Neuronal stem cell (in vitro differentiated cells): ENCODE data around the gene AUH.
"Not testable (repeated sequence)": the region's sequence is repeated elsewhere in the genome, so short reads cannot be mapped to it uniquely, and the experiment has no call there.

ENCODE experiments used
- DNase-seq: peaks from one replicate; pipeline ENCODE4 v3.0.0-alpha.2; 2013; ENCODE audit warnings: low spot score
- H2AFZ ChIP-seq: one replicate; pipeline ENCODE4 v1.6.1; 2013; ENCODE audit warnings: mild to moderate bottlenecking, low read length, inconsistent platforms
- H2AK5ac ChIP-seq: 2 replicates; pipeline ENCODE4 v1.6.1; 2013; ENCODE audit warnings: low read depth, mild to moderate bottlenecking, inconsistent platforms, low read length, moderate library complexity, mixed read lengths
- H2BK120ac ChIP-seq: 2 replicates; pipeline ENCODE4 v1.6.1; 2013; ENCODE audit warnings: low read depth, mild to moderate bottlenecking, inconsistent platforms, low read length, moderate library complexity, mixed read lengths
- H2BK12ac ChIP-seq: one replicate; pipeline ENCODE4 v1.6.1; 2013; ENCODE audit warnings: low read length, inconsistent platforms
- H2BK15ac ChIP-seq: 2 replicates; pipeline ENCODE4 v1.6.1; 2013; ENCODE audit warnings: mild to moderate bottlenecking, low read length, inconsistent platforms, mixed read lengths
- H2BK5ac ChIP-seq: one replicate; pipeline ENCODE4 v1.6.1; 2013; ENCODE audit warnings: inconsistent platforms, mild to moderate bottlenecking, low read length, moderate library complexity
- H3K14ac ChIP-seq: one replicate; pipeline ENCODE4 v1.6.1; 2013; ENCODE audit warnings: low read length, inconsistent platforms
- H3K18ac ChIP-seq: 2 replicates; pipeline ENCODE4 v1.6.1; 2013; ENCODE audit warnings: low read length, inconsistent platforms
- H3K23ac ChIP-seq: 2 replicates; pipeline ENCODE4 v1.6.1; 2013; ENCODE audit warnings: low read depth, mild to moderate bottlenecking, mixed read lengths, low read length, inconsistent platforms; ENCODE audit not compliant: poor library complexity
- H3K27ac ChIP-seq: replicated peaks from 3 replicates; pipeline ENCODE4 v1.5.1; 2013; ENCODE audit warnings: low read length, inconsistent platforms
- H3K27me3 ChIP-seq, 3 experiments: 2 replicates each; pipeline ENCODE4 v1.6.1; 2013; ENCODE audit warnings: low read length in 3 of 3, mild to moderate bottlenecking in 2 of 3, inconsistent platforms in 1 of 3, low read depth in 1 of 3, mixed read lengths in 1 of 3, moderate library complexity in 1 of 3; ENCODE audit not compliant: control insufficient read depth in 3 of 3, insufficient read depth in 3 of 3
- H3K36me3 ChIP-seq, 2 donors: replicated peaks in 1 of 2; 2 replicates each; pipeline ENCODE4 v1.6.1; 2013; ENCODE audit warnings: low read length in 2 of 2; ENCODE audit not compliant: control insufficient read depth in 2 of 2, insufficient read depth in 2 of 2
- H3K4ac ChIP-seq: 2 replicates; pipeline ENCODE4 v1.6.1; 2013; ENCODE audit warnings: inconsistent platforms, mild to moderate bottlenecking, low read length, moderate library complexity
- H3K4me1 ChIP-seq, 2 donors: 1 replicate in 1 of 2; 2 replicates in 1 of 2; pipeline ENCODE4 v1.6.1; 2013; ENCODE audit warnings: low read length in 2 of 2, low read depth in 1 of 2; ENCODE audit not compliant: control insufficient read depth in 2 of 2, insufficient read depth in 1 of 2
- H3K4me2 ChIP-seq: one replicate; pipeline ENCODE4 v1.6.1; 2013; ENCODE audit warnings: mild to moderate bottlenecking, low read length, inconsistent platforms; ENCODE audit not compliant: insufficient read depth, poor library complexity, severe bottlenecking
- H3K4me3 ChIP-seq, 2 donors: 2 replicates each; pipeline ENCODE4 v1.5.1; 2013; ENCODE audit warnings: low read length in 2 of 2, mild to moderate bottlenecking in 2 of 2, inconsistent platforms in 1 of 2, moderate library complexity in 1 of 2
- H3K79me1 ChIP-seq: one replicate; pipeline ENCODE4 v1.6.1; 2013; ENCODE audit warnings: low read depth, mild to moderate bottlenecking, inconsistent platforms, low read length, moderate library complexity
- H3K9ac ChIP-seq: one replicate; pipeline ENCODE4 v1.6.1; 2013; ENCODE audit warnings: mild to moderate bottlenecking, low read depth, low read length, inconsistent platforms; ENCODE audit not compliant: poor library complexity
- H3K9me3 ChIP-seq, 2 donors: replicated peaks in 1 of 2; 2 replicates each; pipeline versions ENCODE3 to v1.6.1; 2013; ENCODE audit warnings: low read length in 2 of 2, mild to moderate bottlenecking in 2 of 2, inconsistent platforms in 1 of 2, low read depth in 1 of 2, mixed read lengths in 1 of 2, moderate library complexity in 1 of 2; ENCODE audit not compliant: control insufficient read depth in 2 of 2, insufficient read depth in 1 of 2
- H4K8ac ChIP-seq: one replicate; pipeline ENCODE4 v1.6.1; 2013; ENCODE audit warnings: low read depth, mild to moderate bottlenecking, inconsistent platforms, low read length, moderate library complexity
- H4K91ac ChIP-seq: one replicate; pipeline ENCODE4 v1.6.1; 2013; ENCODE audit warnings: low read length, low read depth, mild to moderate bottlenecking, inconsistent platforms; ENCODE audit not compliant: poor library complexity
- WGBS, 2 donors: extraction: QIAGEN DNeasy Blood & Tissue Kit; methylation state at CpG; one replicate each; pipeline ENCODE4 v1.1.7; 2013; ENCODE audit warnings: missing lambda C conversion rate in 2 of 2, mixed read lengths in 1 of 2; ENCODE audit not compliant: insufficient read length in 2 of 2, insufficient replicate concordance in 1 of 2; ENCODE audit errors: extremely low coverage in 2 of 2; 5-methylcytosine and 5-hydroxymethylcytosine counted together

AUH gene

DNA sequence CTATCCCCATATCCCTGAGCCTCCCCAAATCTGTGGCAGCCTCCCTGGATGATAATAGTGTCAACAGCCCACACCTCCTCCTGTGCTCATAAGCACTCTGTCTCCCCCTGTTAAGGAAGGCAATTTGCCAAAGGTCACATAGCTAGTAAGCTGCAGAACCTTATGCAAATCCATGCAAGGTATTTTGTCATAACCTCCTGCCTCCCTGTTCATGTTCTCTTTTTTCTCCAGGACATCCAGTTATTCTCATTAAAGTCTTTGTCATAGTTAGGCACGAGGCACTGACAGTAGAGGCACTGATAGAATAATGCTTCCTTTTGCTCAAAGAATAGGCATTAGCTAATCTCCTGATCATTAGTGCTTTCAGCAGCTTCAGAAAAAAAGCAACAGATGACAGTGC is 10.2 kb upstream of the AUH start:
- H3K9ac ChIP-seq, result no peak overlapping the region

DNA sequence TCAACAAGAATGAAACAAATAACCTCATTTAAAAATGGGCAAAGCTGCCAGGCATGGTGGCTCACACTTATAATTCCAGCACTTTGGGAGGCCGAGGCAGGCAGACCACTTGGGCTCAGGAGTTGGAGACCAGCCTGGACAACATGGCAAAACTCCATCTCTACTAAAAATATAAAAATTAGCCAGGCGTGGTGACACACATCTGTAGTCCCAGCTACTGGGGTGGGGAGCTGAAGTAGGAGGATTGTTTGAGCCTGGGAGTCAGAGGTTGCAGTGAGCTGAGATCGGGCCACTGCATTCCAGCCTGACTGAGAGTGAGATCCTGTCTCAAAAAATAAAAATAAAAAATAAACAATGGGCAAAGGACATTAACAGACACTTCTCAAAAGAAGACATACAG is 8.3 kb upstream of the AUH start:
- DNase-seq, H3K79me1 ChIP-seq, H2BK15ac ChIP-seq, H4K8ac ChIP-seq, H3K27me3 ChIP-seq, H3K4me2 ChIP-seq, H3K36me3 ChIP-seq, H4K91ac ChIP-seq, H3K4me3 ChIP-seq, H3K27ac ChIP-seq, H3K4me1 ChIP-seq, H3K9me3 ChIP-seq, H3K23ac ChIP-seq, H3K18ac ChIP-seq, H3K14ac ChIP-seq, H2BK120ac ChIP-seq, H2AFZ ChIP-seq, H3K4ac ChIP-seq, H2AK5ac ChIP-seq, H3K9ac ChIP-seq, H2BK5ac ChIP-seq, H2BK12ac ChIP-seq: not testable (repeated sequence)
- no CpG with 5 or more reads among the region's 3 CpGs for WGBS, 2 donors

More for the DNA sequence above, 10.2 kb upstream of the AUH start:
- H3K9me3 ChIP-seq, result no peaks in the 10 kb centered on the region
- H2BK12ac ChIP-seq, result no peak overlapping the region
- no peak overlapping the region for H2BK5ac ChIP-seq
- H2BK120ac ChIP-seq, result no peak overlapping the region
- H4K91ac ChIP-seq, result no peak overlapping the region
- DNase-seq, result no peak
- no peaks in the 10 kb centered on the region for H3K79me1 ChIP-seq
- peaks cover 0 to 8% (median 0%) of the 10 kb centered on the region in 3 experiments for H3K27me3 ChIP-seq
- H3K4me3 ChIP-seq, result no peak overlapping the region
- no peak overlapping the region for H3K4me2 ChIP-seq
- H3K4me1 ChIP-seq, result no peaks in the 10 kb centered on the region
- no peak overlapping the region for H3K23ac ChIP-seq
- no peaks in the 10 kb centered on the region for H3K36me3 ChIP-seq
- H2AK5ac ChIP-seq, result no peak overlapping the region
- no peak overlapping the region for H3K4ac ChIP-seq
- H3K18ac ChIP-seq, result no peak overlapping the region
- no peak overlapping the region for H3K14ac ChIP-seq
- no peak overlapping the region for H2AFZ ChIP-seq
- H2BK15ac ChIP-seq, result no peak overlapping the region
- no peak overlapping the region for H4K8ac ChIP-seq
- no peak overlapping the region for H3K27ac ChIP-seq
- no CpG with 5 or more reads among the region's 1 CpG for WGBS, 2 donors

- H3K23ac ChIP-seq, result no peak overlapping the region
- no peak overlapping the region for H3K4me2 ChIP-seq
- peak overlapping the region; percentile 13 for H2AK5ac ChIP-seq
- no peak overlapping the region for H3K27ac ChIP-seq
- no peak overlapping the region for H2BK15ac ChIP-seq
- peaks cover 4 to 8% of the 10 kb centered on the region in 2 donors for H3K4me1 ChIP-seq
- no peak overlapping the region for H2BK5ac ChIP-seq
- no peak overlapping the region for H3K4ac ChIP-seq
- H3K79me1 ChIP-seq, result no peaks in the 10 kb centered on the region
- H2BK12ac ChIP-seq, result no peak overlapping the region
- no peak overlapping the region for H3K9ac ChIP-seq
- WGBS, 2 donors, result no CpG with 5 or more reads among the region's 3 CpGs
- H3K18ac ChIP-seq, result no peak overlapping the region
- no peak for DNase-seq
- peaks cover 0 to 5% of the 10 kb centered on the region in 2 donors for H3K9me3 ChIP-seq
- H3K27me3 ChIP-seq, result peaks cover 0 to 6% (median 0%) of the 10 kb centered on the region in 3 experiments
- no peak overlapping the region for H3K14ac ChIP-seq
- H2BK120ac ChIP-seq, result no peak overlapping the region
- peaks cover 0 to 5% of the 10 kb centered on the region in 2 donors for H3K36me3 ChIP-seq
- H4K8ac ChIP-seq, result no peak overlapping the region
- no peak overlapping the region for H2AFZ ChIP-seq
- no peak overlapping the region for H4K91ac ChIP-seq
- H3K4me3 ChIP-seq, result no peak overlapping the region
Measured at GRCh38 chr9:91364702-91365101, 3.0 kb upstream of the AUH start.

DNA sequence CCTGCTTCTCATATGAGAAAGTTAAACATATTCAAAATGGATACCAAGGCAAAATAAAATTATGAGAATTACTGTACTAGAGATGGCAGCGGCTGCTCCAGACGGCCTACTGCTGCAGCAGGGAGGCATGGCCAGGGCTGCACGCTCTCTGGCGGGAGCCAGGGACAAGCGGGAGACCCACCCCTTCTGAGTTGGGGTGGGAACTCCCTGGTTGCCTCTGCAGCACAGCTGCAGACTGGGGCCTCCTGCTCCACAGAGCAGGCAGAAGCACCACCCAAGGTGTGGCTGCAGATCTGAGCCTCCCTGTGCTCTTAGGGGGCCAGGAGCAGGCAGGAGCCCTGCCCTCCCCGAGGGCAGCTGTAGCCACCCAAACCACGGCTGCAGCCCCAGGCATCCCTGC is 2.3 kb upstream of the AUH start:
- Histone ChIP-seq H3K27me3 (peaks cover 0 to 5% (median 0%) of the 10 kb centered on the region in 3 experiments), H3K9me3 (peaks cover 0 to 5% of the 10 kb centered on the region in 2 donors), H2AFZ (no peak overlapping the region), H3K4me2 (no peak overlapping the region), H3K4me3 (no peak overlapping the region), H2AK5ac (peak overlapping the region; percentile 13), H3K27ac (no peak overlapping the region), H2BK120ac (no peak overlapping the region), H4K91ac (no peak overlapping the region), H2BK15ac (no peak overlapping the region), H4K8ac (no peak overlapping the region), H3K36me3 (peaks cover 0 to 12% of the 10 kb centered on the region in 2 donors), H3K23ac (no peak overlapping the region), H3K9ac (no peak overlapping the region), H2BK12ac (no peak overlapping the region), H3K79me1 (no peaks in the 10 kb centered on the region), H3K18ac (no peak overlapping the region), H2BK5ac (no peak overlapping the region), H3K4ac (no peak overlapping the region), H3K14ac (no peak overlapping the region), H3K4me1 (peaks cover 4 to 8% of the 10 kb centered on the region in 2 donors)
- WGBS, 2 donors, result no CpG with 5 or more reads among the region's 7 CpGs
- no peak for DNase-seq
